GM19193 (cell line): Measurements from ENCODE around the gene TCF7L2.

Source experiments
- POLR2A ChIP-seq: IDR thresholded peaks from 4 replicates; pipeline ENCODE4 v1.6.1; 2011; ENCODE audit not compliant: insufficient read depth, insufficient read length; ENCODE audit errors: extremely low read depth

Gene TCF7L2

GRCh38 chr10:112966194-112966855 is 16.3 kb downstream of the TCF7L2 start:
- TF ChIP-seq POLR2A, result no peak

GRCh38 chr10:112967200-112967599 is 17.2 kb downstream of the TCF7L2 start:
- no peak for TF ChIP-seq POLR2A

DNA sequence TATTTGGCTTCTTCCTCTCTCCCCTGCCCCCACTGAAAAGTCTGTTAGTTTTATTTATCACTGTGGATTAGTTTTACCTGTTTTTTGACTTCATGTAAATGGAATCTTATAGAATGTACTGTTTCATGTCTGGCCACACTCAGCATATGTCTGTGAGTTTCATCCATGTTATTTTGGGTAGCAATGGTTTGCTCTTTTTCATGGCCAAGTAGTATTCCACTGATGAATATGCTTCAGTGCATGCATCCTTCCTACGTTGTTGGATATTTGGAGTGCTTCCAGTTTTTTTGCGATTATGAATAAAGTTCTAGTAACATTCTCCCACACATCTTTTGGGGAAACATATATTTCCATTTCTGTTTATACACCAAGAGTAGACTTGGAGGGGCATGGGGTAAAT is 19.1 kb downstream of the TCF7L2 start:
- no peak for TF ChIP-seq POLR2A

DNA sequence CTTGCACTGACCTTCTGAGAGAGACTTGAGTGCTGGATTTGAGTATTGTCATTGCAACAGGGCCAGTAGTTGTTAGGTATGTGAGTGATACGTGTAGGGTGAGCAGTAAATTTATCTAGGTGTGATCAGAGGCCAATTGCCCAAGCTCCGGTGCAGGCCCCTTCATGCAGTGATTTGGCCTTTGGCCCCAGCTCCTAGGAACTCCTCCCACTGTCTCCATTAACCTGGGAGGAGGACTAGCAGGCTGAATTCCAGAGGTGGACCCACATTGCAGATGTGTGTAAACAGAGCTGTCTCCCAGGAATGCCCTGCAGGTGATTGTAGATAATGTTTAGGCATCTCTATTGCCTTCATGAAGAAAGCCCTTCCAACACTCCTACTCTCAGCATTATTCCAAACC is 19.5 kb downstream of the TCF7L2 start:
- TF ChIP-seq POLR2A, result no peak

DNA sequence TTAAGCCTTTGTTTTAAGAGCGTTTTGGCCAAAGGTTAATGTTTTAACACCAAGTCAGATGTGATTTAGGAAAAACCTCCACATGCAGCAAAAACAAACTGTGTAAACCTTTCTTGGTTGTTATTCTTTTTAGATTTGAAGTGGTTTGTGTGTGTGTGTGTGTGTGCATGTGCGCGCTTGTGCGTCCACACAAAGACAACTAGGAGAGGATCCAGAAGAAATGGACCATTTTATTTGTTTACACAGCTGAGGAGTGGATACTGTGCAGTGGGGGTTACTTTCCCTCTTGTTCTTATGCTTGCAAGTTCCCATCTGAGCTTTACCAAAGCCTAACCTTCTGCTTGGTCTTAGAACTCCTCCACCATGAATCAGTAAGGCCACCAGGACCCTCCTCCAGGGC is 20.0 kb downstream of the TCF7L2 start:
- no peak for TF ChIP-seq POLR2A

DNA sequence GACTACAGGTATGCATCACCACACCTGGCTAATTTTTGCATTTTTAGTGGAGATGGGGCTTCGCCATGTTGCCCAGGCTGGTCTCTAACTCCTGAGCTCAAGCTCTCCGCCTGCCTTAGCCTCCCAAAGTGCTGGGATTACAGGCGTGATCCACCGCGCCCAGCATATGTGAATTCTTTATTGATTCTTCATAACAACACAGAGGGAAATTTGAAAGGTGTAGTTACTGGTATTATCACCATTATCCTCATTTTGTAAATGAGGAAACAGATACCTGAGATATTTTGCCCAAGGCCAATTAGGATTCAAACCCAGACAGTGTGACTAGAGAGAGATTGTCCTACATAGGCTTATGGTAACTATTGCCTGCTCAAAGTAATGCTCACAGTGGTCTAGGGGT is 22.6 kb downstream of the TCF7L2 start:
- no peak for TF ChIP-seq POLR2A

DNA sequence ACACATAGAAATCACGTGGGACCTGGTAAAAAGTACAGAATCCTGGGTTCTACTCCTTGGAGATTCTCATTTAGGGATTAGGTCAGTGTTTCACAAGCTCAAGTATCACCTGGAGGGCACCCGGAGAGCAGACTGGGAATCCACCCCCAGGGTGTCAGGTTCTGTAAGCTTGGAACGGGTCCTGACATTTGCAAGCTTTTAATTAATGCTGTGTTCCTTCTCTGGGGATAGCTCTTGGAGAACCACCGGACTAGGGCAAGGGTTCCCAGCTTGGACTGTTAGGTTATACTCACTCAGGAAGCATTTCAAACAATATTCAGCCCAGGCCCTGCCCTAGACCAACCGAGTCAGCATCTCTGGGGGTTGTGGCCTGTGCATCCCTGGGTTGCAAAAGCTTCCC is 23.0 kb downstream of the TCF7L2 start:
- no peak for TF ChIP-seq POLR2A

GRCh38 chr10:112973805-112974204 is 23.8 kb downstream of the TCF7L2 start:
- TF ChIP-seq POLR2A, result no peak

- TF ChIP-seq POLR2A, result no peak
Measured at GRCh38 chr10:112977426-112977898, 27.4 kb downstream of the TCF7L2 start.

DNA sequence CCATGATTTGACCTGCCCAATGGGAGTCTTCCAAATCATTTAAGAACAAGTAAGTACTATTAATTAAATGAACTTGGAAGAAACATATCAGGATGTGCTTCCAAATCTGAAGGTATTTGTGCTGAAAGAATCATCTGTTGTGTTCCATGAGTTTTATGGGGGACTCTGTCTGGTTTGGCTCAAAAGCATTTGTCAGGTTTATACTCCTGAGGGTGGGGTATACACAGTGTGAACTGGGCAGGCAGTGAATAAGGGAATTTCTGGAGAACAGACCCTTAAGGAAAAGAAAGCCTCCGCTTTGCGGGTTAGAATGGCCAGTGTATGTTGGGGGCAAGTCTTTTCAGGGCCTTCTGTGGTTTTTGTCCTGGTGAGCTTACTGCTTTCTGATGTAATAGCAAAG is 29.9 kb downstream of the TCF7L2 start:
- no peak for TF ChIP-seq POLR2A

DNA sequence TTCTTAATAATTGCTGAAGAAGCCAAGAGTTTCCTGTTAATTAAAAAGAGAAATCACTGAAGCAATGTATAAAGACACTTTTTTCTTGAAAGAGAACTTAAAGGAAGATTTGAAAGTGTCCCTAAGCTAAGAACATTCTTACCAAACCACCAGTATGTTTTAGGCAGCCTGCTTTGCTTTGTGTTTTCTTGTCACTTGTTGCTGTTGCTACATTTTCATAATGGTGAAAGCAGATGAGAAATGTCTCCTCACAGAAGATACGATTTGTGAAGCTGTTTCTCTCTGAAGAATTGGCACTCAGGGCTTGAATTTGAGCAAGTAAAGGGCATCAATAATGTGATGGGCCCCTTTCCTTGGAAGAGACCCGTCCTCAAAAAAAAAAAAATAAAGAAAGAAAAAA is 30.9 kb downstream of the TCF7L2 start:
- TF ChIP-seq POLR2A, result no peak

- TF ChIP-seq POLR2A, result no peak
Measured at GRCh38 chr10:112981553-112981952, 31.5 kb downstream of the TCF7L2 start.

DNA sequence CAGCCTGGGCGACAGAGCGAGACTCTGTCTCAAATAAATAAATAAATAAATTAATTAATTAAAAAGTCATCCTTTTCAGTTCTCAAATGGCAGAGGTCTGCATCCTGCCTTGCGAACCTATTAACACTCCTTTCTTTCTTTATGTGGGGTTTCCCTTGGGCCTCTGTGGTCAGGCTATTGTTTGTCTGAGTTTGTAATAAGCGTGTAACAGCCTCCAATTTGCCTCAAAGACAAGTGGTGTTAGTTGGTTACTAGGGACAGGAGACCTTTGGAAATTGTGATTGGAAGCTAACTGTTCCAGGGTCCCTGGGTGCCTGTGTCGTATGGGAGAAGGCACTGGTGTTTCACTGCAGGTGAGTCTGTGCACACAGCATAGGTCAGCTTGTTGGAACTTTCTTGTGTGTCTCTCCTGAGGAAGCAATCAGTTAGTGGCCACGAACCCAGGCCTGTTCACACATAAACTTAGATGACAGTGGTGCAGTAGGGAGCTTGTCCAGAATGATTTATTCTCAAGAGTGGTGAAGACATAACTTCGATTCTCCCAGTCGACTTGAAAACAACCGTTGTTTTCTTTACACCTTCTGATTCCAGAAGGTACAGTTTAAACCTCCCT is 33.5 kb downstream of the TCF7L2 start:
- TF ChIP-seq POLR2A, result no peak

DNA sequence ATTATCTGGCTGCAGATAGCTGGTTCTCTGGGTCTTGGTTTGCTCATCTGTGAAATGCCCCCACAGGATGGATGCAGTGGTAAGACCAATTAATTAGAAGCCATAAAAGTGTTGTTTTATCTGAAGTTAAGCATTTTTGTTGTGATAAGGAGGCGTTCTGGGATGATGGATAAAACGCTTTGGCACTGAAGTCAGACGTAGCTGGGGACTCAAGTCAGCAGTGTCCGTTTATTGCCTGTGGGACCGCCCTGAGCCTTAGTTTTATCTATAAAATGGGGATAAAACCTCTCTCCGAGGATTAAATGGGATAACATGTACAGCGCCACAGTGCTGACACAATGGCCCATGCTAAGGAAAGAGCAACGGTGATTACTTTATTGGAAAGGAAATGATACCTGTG is 34.7 kb downstream of the TCF7L2 start:
- no peak for TF ChIP-seq POLR2A

GRCh38 chr10:112985690-112986543 is 35.9 kb downstream of the TCF7L2 start:
- TF ChIP-seq POLR2A, result no peak
